ENCODE measurements around the gene SDF4.

SDF4 gene

DNA sequence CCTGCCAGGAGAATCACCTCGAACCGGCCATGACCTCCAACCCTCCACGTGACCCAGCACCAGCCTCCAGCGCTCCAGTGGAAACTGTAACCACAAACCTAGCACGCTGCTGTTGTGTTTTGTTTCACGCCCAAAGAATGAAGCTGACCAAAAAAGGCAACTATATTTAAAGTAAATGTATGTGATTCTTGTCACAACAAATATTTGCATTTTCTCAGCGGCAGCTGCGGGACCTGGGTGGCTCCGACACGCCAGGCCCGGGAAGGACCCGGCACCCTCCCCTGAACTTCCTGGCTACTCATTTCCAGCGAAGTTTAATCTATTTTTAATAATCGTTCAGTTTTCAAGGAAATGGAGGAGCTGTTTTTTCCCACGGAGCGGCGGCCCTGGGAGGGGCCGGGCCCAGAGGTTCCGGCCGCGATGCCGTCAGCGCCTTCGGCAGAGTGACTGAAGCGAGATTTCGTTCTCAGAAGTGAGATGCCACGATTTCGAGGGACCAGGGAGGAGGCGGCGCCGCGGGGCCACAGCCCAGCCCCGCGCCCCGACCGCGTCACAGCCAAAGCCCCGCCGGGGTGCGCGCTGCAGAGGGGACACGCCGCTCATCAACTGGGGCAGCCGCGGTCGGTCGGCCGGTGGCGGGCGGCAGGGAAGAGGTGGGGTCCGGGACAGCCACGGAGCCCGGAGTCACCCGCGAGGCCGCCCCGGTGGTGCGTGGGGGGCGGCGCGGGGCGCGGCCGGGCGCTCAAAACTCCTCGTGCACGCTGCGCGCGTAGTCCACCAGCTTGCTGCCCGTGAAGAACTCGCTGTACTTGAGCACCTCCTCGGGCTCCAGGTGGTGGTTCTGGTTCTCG is 14.8 kb downstream of the SDF4 start:
- H3K36me3 ChIP-seq (ENCODE audit: insufficient read depth, low read length) = peaks cover 61% of the 10 kb centered on the region
- H2AFZ ChIP-seq (ENCODE audit: low read length) = no peak overlapping the region
- TF ChIP-seq, protein P1, sequence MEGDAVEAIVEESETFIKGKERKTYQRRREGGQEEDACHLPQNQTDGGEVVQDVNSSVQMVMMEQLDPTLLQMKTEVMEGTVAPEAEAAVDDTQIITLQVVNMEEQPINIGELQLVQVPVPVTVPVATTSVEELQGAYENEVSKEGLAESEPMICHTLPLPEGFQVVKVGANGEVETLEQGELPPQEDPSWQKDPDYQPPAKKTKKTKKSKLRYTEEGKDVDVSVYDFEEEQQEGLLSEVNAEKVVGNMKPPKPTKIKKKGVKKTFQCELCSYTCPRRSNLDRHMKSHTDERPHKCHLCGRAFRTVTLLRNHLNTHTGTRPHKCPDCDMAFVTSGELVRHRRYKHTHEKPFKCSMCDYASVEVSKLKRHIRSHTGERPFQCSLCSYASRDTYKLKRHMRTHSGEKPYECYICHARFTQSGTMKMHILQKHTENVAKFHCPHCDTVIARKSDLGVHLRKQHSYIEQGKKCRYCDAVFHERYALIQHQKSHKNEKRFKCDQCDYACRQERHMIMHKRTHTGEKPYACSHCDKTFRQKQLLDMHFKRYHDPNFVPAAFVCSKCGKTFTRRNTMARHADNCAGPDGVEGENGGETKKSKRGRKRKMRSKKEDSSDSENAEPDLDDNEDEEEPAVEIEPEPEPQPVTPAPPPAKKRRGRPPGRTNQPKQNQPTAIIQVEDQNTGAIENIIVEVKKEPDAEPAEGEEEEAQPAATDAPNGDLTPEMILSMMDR (IDR thresholded peaks at IDR 0.05; ENCODE audit: low read length) = no peak
- TF ChIP-seq EZH2 (IDR thresholded peaks at IDR 0.05; ENCODE audit: borderline replicate concordance, low read length) = no peak
- H4K20me1 ChIP-seq (ENCODE audit: insufficient read depth, low read length) = no peaks in the 10 kb centered on the region
- no peaks in the 10 kb centered on the region for H3K9me3 ChIP-seq (ENCODE audit: low read length)
- no peak overlapping the region for H3K27ac ChIP-seq (ENCODE audit: low read depth, low read length, poor library complexity, severe bottlenecking)
- no peaks in the 10 kb centered on the region for H3K79me2 ChIP-seq (ENCODE audit: insufficient read depth, low read length)
- H3K4me3 ChIP-seq (ENCODE audit: low read depth, low read length, poor library complexity, severe bottlenecking) = no peak overlapping the region
- H3K9ac ChIP-seq (ENCODE audit: low read length) = no peak overlapping the region
- no peaks in the 10 kb centered on the region for H3F3A ChIP-seq (ENCODE audit: insufficient read depth, low read length)
- H3K4me1 ChIP-seq (ENCODE audit: insufficient read depth, low read length, severe bottlenecking) = peaks cover 9% of the 10 kb centered on the region
- no peaks in the 10 kb centered on the region for H3K9me2 ChIP-seq (ENCODE audit: low read depth, low read length)
- H3K27me3 ChIP-seq (ENCODE audit: insufficient read depth, low read length) = 0 out of 2 replicates have a peak, but pooled peaks cover 8% of the 10 kb centered on the region
- no peak overlapping the region for H3K4me2 ChIP-seq (ENCODE audit: low read length)

DNA sequence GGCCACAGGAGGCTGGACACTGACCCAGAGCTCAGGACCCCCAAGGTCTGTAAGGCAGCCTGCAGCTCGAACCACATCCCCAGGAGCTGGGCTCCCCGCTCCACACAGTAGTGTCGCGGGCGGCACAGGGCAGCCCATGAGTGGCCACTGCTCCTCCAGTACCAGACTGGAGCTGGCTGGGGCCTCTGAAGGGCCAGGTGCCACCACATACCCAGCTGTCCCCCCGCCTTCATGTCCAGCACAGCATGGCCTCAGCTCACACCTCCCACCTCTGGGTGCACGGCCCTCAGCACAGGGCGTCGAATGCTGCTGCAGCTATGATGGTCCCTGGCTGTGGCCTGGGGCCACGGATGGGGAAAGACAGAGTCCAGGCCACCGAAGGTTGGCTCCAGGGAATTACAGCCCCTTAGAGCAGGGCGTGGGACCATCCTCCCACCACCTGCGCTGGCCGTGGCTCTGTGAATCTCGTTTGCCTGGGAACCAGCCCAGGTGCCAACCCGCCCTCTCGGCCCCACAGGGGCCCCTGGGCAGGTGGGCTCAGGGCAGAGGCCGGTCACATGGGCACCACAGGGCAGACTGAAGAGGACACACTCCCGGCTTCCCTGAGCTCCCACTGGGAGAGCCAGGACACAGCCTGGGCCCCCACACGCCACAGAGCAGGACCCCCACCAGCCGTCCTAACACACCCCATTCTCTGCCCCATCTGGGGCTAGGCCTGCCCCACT is 15.8 kb downstream of the SDF4 start:
- Histone ChIP-seq H3K9ac (ENCODE audit: low read length) (no peak overlapping the region), H3K4me3 (ENCODE audit: low read depth, low read length, poor library complexity, severe bottlenecking) (no peak overlapping the region), H3F3A (ENCODE audit: insufficient read depth, low read length) (no peaks in the 10 kb centered on the region), H3K9me3 (ENCODE audit: low read length) (no peaks in the 10 kb centered on the region), H3K27ac (ENCODE audit: low read depth, low read length, poor library complexity, severe bottlenecking) (no peak overlapping the region), H3K27me3 (ENCODE audit: insufficient read depth, low read length) (0 out of 2 replicates have a peak, but pooled peaks cover 8% of the 10 kb centered on the region), H3K4me1 (ENCODE audit: insufficient read depth, low read length, severe bottlenecking) (peaks cover 9% of the 10 kb centered on the region), H3K36me3 (ENCODE audit: insufficient read depth, low read length) (peaks cover 52% of the 10 kb centered on the region), H3K4me2 (ENCODE audit: low read length) (no peak overlapping the region), H3K9me2 (ENCODE audit: low read depth, low read length) (no peaks in the 10 kb centered on the region), H4K20me1 (ENCODE audit: insufficient read depth, low read length) (no peaks in the 10 kb centered on the region), H2AFZ (ENCODE audit: low read length) (no peak overlapping the region), H3K79me2 (ENCODE audit: insufficient read depth, low read length) (no peaks in the 10 kb centered on the region)
- TF ChIP-seq, protein P1 (IDR thresholded peaks at IDR 0.05; ENCODE audit: low read length) = no peak
- TF ChIP-seq EZH2 (IDR thresholded peaks at IDR 0.05; ENCODE audit: borderline replicate concordance, low read length) = no peak

DNA sequence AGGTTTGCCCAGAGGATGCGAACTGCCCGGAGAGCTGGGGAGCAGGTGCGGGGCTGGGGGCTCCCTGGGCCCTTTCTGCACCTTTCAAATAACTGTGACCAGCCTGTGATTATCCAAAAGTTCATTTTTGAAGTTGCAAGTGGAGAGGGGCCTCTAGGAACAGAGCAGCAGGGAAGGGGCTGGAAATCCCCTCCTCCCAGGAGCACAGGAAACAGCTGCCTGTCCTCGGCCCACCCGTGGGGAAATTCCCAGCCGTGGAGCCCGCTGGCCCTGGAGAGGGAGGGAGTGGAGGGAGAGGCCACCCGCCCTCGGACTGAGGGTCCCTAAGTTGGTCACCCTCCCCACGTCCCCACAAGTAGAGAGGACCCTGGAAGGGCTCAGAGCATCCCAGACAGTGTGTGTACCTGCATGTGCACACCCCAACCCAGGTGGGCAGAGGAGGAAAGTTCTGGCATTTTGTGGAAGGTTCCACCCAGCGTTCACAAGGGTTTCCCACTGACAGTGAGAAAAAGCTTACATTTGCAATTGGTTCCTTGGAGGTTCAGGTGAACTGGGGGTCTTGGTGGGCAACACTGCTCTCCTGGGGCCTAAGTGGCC is 16.6 kb downstream of the SDF4 start:
- H3K4me3 ChIP-seq (ENCODE audit: low read depth, low read length, poor library complexity, severe bottlenecking) = no peak overlapping the region
- H3K27ac ChIP-seq (ENCODE audit: low read depth, low read length, poor library complexity, severe bottlenecking) = no peak overlapping the region
- no peaks in the 10 kb centered on the region for H3F3A ChIP-seq (ENCODE audit: insufficient read depth, low read length)
- H3K9me3 ChIP-seq (ENCODE audit: low read length) = no peaks in the 10 kb centered on the region
- no peaks in the 10 kb centered on the region for H4K20me1 ChIP-seq (ENCODE audit: insufficient read depth, low read length)
- H3K79me2 ChIP-seq (ENCODE audit: insufficient read depth, low read length) = no peaks in the 10 kb centered on the region
- 0 out of 2 replicates have a peak, but pooled peaks cover 8% of the 10 kb centered on the region for H3K27me3 ChIP-seq (ENCODE audit: insufficient read depth, low read length)
- TF ChIP-seq, protein P1 (IDR thresholded peaks at IDR 0.05; ENCODE audit: low read length) = no peak
- no peak for TF ChIP-seq EZH2 (IDR thresholded peaks at IDR 0.05; ENCODE audit: borderline replicate concordance, low read length)
- peaks cover 43% of the 10 kb centered on the region for H3K36me3 ChIP-seq (ENCODE audit: insufficient read depth, low read length)
- peaks cover 9% of the 10 kb centered on the region for H3K4me1 ChIP-seq (ENCODE audit: insufficient read depth, low read length, severe bottlenecking)
- H3K9ac ChIP-seq (ENCODE audit: low read length) = no peak overlapping the region
- no peak overlapping the region for H3K4me2 ChIP-seq (ENCODE audit: low read length)
- H3K9me2 ChIP-seq (ENCODE audit: low read depth, low read length) = no peaks in the 10 kb centered on the region
- no peak overlapping the region for H2AFZ ChIP-seq (ENCODE audit: low read length)

All from OCI-LY1 (cell line).